ENCODE measurements around the gene ANKRD9.

ANKRD9 gene

GRCh38 chr14:102513899-102514772 lies 4.6 kb upstream of the ANKRD9 start:
- DNase-seq (ENCODE audit: low read depth in 2 of 3, low spot score in 1 of 3), result no peak

DNA sequence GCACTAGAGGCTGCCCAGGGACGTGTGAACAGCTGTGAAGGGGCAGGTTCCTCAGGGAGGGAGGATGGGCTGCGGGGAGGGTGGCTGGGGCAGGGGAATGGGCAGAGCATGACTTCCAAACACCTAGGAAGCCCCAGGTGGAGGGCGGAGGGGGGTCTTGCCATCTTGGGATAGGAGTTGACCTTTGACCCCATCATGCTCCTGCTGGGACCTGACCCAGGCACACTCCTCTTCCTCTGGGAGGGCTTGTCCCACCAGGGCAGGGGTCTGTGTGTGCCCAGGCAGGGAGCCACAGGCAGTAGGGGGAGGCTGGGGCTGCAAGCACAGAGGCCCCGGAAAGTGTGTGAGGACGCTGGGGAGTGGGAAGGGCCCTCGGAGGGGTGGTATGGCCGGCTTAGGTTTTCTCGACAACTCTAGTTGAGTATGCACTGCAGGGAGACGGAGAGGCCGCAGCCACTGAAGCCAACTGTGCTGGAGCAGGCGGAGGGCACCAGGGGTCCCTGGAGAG lies 3.3 kb upstream of the ANKRD9 start:
- no peak for DNase-seq (ENCODE audit: low read depth in 2 of 3, low spot score in 1 of 3)

- no peak for DNase-seq (ENCODE audit: low read depth in 2 of 3, low spot score in 1 of 3)
These were observed 2.0 kb upstream of the ANKRD9 start for GRCh38 chr14:102511538-102511937.

DNA sequence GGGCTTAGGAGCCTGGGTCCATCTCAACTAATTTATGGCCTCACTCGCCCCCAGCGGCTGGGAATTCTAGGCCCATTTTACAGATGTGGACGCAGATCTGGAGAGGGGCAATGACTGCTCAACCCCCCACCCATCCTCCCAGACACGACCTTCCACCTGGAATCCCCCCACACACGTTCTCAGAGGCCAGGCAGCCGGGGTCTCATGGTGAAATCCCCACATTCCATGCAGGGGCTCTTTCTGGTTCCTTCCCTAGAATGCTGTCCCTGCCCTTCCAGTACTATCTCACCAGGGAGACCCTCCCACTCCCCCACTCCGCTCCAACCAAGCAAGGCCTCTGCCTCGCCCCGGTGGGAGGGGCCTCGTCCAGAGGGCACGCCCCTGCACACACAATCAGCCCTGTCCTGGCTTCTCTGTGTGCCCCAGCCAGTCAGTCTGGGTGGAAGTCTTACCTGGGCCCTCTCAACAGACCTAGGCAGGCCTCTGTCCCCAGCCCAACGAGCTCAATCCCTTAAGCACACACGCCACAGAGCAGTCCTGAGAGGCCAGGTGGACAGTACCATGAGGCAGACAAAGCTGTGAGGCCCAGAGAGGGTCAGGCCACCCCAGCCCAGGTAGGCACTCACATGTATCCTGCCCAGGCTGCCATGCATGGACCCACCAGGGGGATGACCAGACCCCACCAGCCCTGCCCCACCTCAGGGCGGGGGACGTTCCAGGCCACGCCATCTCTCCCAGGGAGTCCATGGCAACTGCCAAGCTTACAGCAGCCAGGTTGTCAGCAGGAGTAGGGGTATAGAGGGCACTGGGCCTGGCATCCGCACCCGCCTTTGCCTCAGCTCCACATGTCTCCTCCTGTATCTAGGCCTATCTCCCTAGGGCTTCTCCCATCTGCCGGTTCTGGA lies 1.3 kb upstream of the ANKRD9 start:
- no peak for DNase-seq (ENCODE audit: low read depth in 2 of 3, low spot score in 1 of 3)

DNA sequence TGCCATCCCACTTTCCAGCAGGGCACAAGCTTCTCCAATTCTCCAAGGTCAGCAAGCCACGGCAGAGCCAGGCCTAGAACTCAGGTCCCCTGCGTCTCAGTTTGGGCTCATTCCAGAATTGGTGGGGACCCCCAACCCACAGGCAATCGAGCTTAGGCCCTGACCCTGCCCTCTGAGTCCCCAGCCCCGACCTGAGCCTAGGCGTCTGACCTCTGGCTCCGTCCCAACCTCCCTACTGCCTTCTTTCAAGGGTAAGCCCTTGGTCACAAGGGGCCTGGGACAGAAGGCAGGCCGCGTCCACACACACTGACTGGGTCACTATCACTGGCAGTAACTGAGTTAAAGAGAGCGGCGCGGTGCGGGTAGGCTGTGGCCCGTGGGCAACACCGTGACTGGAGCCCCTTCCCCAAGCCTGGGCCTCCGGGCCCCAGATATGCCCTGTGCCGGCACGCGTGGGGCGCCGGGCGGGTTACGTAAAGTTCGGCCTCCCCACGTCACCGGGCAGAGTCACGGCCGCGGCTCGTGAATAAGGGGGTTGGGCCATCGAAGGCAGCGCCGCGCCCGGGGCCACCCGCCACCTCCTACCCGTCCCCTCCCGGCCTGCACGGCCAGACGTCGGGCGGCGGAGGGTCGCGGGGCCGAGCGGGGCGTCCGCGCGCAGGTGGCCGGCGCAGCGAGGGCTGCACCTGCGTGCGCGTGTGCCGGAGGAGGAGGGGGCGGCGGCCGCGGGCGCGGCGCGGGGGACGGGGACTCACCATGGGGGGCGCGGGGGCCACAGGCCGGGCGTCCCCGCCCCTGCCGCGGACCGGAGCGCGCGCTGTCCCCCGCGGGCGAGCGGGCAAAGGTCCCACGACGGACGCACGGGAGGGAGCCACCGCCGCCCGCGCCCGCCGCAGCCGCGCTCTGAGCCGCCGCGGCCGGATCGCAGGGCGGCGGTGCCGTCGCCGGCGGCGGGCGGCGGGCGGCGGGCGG lies 516 bp downstream of the ANKRD9 start:
- no peak for DNase-seq (ENCODE audit: low read depth in 2 of 3, low spot score in 1 of 3)

GRCh38 chr14:102508410-102508773 lies 1.2 kb downstream of the ANKRD9 start:
- DNase-seq (ENCODE audit: low read depth in 2 of 3, low spot score in 1 of 3), result no peak

DNA sequence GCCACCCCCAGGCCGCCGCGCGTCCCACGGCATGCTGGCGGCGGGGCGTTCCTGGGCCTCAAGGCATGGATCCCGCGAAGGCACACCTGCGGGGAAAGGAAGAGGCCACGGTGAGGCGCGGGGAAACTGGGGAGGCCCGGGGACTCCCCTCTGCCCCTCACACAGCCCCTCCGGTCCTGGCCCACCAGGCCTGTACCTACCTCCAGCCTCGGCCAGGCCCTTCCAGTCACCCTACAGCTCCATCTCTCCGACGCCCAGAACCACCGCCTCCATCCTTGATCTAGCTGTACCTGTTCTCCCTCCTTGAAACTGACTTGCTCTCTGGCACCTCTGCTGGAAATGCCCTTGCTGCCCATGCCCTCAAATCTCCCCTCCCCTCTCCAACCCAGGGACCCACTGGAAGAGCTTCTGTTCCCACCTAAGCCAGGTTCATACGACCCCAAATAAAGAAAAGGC lies 1.7 kb downstream of the ANKRD9 start:
- DNase-seq (ENCODE audit: low read depth in 2 of 3, low spot score in 1 of 3), result no peak

GRCh38 chr14:102507081-102507856 lies 2.3 kb downstream of the ANKRD9 start:
- no peak for DNase-seq (ENCODE audit: low read depth in 2 of 3, low spot score in 1 of 3)

GRCh38 chr14:102506626-102506925 lies 3.0 kb downstream of the ANKRD9 start:
- no peak for DNase-seq (ENCODE audit: low read depth in 2 of 3, low spot score in 1 of 3)

GRCh38 chr14:102505775-102506625 lies 3.6 kb downstream of the ANKRD9 start:
- no peak for DNase-seq (ENCODE audit: low read depth in 2 of 3, low spot score in 1 of 3)

DNA sequence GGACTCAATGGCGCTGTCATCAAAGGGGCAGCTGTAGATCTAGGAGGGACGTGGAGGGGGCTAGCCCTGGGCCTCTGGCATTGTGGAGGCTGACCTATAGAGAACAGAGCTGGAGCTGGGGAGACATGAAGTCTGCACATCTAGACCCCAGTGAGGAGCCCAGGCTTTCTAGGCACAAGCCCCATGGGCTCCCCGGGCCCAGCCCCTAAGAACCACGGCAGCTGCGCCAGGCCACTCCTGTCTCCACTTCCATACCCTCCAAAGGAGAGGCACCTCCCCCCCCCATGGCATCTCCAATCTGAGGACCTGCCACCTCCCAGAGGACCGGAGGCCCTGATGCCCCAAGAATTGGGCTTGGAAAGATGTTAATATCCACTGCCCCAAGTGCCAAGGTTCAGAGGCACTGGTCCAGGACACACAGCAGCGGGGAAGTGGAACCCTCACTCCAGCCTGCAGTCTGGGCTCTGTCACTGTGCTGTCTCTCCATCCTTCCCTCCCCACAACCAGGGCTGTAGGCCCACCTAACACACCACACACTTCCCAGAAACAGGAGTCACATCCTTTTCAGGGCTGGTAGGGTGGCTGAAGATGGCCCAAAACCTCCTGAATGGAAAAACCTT lies 4.5 kb downstream of the ANKRD9 start:
- DNase-seq (ENCODE audit: low read depth in 2 of 3, low spot score in 1 of 3), result no peak

GRCh38 chr14:102504328-102504999 lies 5.1 kb downstream of the ANKRD9 start:
- DNase-seq (ENCODE audit: low read depth in 2 of 3, low spot score in 1 of 3), result no peak

DNA sequence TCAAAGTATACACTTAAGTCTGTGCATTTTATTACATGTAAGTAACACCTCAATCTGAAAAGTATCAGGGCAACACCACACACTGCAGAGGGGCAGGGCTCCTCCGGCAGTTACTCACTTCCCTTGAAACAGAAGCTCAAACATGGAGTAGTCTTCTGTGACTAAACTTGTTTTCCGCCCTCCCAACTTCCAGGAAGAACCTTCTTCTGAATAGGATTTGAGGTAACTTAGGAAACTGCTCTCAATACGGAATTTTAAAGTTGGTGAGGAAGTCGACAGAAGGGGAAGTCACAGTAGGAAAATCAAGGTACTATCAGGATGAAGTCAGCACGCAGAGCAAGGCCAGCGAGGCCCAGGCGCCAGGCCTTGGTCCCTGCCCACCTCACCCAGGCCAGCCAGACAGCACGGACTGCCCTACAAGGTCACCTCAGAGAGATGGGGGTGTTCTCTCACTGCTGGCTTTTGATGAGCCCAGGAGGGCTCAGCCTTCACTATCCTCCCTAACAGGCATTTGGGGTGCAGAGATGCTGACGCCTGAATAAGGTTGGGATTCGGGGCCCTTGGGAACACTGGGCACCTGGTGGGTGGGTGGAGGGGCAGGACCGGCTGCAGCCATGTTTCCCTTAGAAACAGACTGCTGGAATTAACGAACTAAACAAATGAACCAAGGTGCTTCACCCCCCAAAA lies 5.8 kb downstream of the ANKRD9 start:
- DNase-seq (ENCODE audit: low read depth in 2 of 3, low spot score in 1 of 3), result no peak

- DNase-seq (ENCODE audit: low read depth in 2 of 3, low spot score in 1 of 3), result no peak
These were observed 7.0 kb downstream of the ANKRD9 start for GRCh38 chr14:102502571-102502970.

GRCh38 chr14:102501751-102502315 lies 7.7 kb downstream of the ANKRD9 start:
- no peak for DNase-seq (ENCODE audit: low read depth in 2 of 3, low spot score in 1 of 3)

DNA sequence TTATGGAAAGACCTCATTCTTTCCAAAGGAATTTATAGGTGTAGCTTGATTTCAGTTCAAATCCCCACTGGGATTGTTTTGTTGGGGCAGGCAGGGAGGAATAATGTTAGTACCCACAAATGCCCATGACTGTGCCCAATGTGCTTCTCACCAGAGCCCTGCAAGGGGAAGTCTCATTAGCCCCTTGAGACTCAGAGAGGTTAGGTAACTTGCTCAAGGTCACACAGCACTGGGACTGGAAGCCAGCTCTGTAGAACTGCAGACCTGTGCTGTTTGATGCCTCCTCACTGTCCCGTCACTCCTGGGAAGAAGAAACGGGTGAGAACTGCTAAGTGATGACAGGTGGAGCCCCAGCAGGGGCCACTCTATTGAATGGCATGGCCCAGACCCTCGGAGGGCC lies 8.9 kb downstream of the ANKRD9 start:
- DNase-seq (ENCODE audit: low read depth in 2 of 3, low spot score in 1 of 3), result no peak

DNA sequence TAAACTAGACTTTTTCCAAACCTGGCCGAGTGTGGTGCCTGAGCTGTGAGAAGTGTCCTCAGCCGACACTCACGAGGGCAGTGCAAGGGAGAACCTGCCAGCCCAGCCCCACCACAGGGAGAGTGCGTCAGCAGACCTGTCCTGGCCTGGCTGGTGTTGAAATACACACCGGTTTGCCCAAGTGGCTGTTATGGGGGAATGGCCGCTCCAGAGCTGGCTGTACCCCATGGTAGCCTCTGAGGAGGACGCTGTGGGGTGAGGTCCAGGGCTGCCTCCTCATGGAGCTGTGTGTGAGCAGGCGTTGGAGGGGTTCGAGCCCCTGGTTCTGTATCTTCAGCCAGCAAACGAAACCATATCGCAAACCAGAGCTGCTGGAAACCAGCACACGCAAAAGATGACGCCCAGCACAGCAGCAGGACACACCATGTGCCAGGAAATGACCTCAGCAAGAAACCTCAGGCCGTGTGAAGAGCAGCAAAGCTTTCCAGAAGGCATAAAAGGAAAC lies 9.4 kb downstream of the ANKRD9 start:
- no peak for DNase-seq (ENCODE audit: low read depth in 2 of 3, low spot score in 1 of 3)

All from stimulated activated CD4-positive, alpha-beta T cell treated with anti-CD3 and anti-CD28 coated beads, Interleukin-12 subunit alpha, Interleukin-12 subunit beta, amount 100 ng/mL, for 48 hours (primary cell).